Mucosa of descending colon (tissue), 3 donors: ENCODE measurements around the gene SEPTIN14. TPM values are rescaled to one million over a fixed set of nuclear protein-coding genes. Genes with fewer than 3 reads are reported as not detected.
"Not testable (repeated sequence)": the region's sequence is repeated elsewhere in the genome, so short reads cannot be mapped to it uniquely, and the experiment has no call there.

ENCODE experiments used
- ATAC-seq: fragments of 200-7000 bp; cut with Tn5 transposase; one replicate; pipeline ENCODE4 v1.9.1; 2020; ENCODE audit warnings: mild to moderate bottlenecking, moderate library complexity
- DNase-seq, 3 donors: peaks; one replicate each; pipeline ENCODE4 v3.0.0-alpha.2; 2020
- H3K36me3 ChIP-seq: fragments of 200-600 bp; one replicate; pipeline ENCODE4 v1.8.0; 2021; ENCODE audit warnings: low read depth, mild to moderate bottlenecking
- H3K4me1 ChIP-seq: fragments of 200-600 bp; one replicate; pipeline ENCODE4 v1.8.0; 2021; ENCODE audit warnings: low read depth, mild to moderate bottlenecking
- H3K4me3 ChIP-seq: fragments of 200-600 bp; one replicate; pipeline ENCODE4 v1.8.0; 2021; ENCODE audit warnings: mild to moderate bottlenecking
- H3K9me3 ChIP-seq: fragments of 200-600 bp; one replicate; pipeline ENCODE4 v1.8.0; 2021; ENCODE audit warnings: mild to moderate bottlenecking
- intact Hi-C, 2 donors: fragments of 100-400 bp; cut with DNase I in 1 of 2; cut with micrococcal nuclease in 1 of 2; formaldehyde crosslinking; loops; one replicate each; pipeline versions ENCODE4 v1.11.0 to v1.11.1; 2022; cut with DNase I, micrococcal nuclease
- long read RNA-seq, 2 donors: library from polyadenylated mRNA; unstranded; transcript quantifications; one replicate each; pipeline ENCODE4 v2.0.0, GENCODE V29; 2019 to 2021
- total RNA-seq, 3 donors: library from RNA; stranded (reverse); fragmentation: NEBNext Ultra II Directional in 2 of 3; extraction: Animal tissue kit (Norgen Biotek cat#: 25700) in 2 of 3; gene quantifications; one replicate each; pipeline versions ENCODE4 v1.2.1 to v1.2.4, GENCODE V29; 2021 to 2023
- TF ChIP-seq, protein P1 (sequence below): fragments of 200-600 bp; IDR thresholded peaks from one replicate; pipeline ENCODE4 v1.8.0; 2022; ENCODE audit warnings: antibody characterized with exemption, mild to moderate bottlenecking
- donor health status: DM: no; HTN: no; CAD: no; lungs with moderate emphysema.
- donor health status: DM: no; HTN: no; CAD: no.
- donor health status: DM: no; HTN: yes; CAD: no.

Gene SEPTIN14
- not detected for total RNA-seq
- long read RNA-seq, donor 1: 0 reads
- long read RNA-seq, donor 2: 0 reads

GRCh38 chr7:55862652-55863051 lies at the start of gene SEPTIN14:
Gene SEPTIN14, minus strand, starts transcription at chr7:55862752. Its CDS starts 756 bp downstream, at chr7:55861996.
- H3K4me1 ChIP-seq, H3K9me3 ChIP-seq, intact Hi-C loops, ATAC-seq, H3K36me3 ChIP-seq, H3K4me3 ChIP-seq, DNase-seq: not testable (repeated sequence)

DNA sequence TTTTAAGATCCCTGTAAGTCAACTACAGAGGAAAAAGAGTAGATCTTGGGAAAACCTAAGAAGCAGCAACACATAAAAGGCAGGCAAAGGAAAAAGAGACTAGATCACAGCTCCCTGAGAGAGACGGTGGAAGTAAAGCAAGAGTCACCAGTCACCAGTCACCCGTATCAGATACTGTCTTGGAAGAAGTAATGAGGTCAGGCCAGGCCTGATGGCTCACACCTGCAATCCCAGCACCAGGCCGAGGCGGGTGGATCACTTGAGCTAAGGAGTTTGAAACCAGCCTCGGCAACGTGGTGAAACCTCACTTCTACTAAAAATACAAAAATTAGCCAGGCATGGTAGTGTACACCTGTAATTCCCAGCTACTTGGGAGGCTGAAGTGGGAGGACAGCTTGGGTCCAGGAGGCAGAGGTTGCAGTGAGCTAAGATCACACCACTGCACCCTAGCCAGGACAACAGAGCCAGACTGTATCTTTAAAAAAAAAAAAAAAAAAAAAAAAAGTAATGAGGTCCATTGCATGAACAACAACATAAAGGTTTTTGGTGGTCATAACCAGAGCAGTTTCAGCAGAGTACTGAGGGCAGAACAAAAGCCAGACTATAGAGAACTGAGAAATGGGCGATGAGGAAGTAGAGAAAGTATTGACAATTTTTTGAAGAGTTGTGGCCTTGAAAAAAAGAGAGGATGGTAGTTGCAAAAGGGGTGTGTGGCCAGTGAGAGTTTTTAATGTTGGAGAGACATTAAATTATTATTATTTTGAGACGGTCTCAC lies 41.6 kb upstream of the SEPTIN14 start:
- TF ChIP-seq, protein P1, sequence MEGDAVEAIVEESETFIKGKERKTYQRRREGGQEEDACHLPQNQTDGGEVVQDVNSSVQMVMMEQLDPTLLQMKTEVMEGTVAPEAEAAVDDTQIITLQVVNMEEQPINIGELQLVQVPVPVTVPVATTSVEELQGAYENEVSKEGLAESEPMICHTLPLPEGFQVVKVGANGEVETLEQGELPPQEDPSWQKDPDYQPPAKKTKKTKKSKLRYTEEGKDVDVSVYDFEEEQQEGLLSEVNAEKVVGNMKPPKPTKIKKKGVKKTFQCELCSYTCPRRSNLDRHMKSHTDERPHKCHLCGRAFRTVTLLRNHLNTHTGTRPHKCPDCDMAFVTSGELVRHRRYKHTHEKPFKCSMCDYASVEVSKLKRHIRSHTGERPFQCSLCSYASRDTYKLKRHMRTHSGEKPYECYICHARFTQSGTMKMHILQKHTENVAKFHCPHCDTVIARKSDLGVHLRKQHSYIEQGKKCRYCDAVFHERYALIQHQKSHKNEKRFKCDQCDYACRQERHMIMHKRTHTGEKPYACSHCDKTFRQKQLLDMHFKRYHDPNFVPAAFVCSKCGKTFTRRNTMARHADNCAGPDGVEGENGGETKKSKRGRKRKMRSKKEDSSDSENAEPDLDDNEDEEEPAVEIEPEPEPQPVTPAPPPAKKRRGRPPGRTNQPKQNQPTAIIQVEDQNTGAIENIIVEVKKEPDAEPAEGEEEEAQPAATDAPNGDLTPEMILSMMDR: no peak
- DNase-seq: no peak
- intact Hi-C loops: no loop called here

GRCh38 chr7:55901059-55901458 lies 38.5 kb upstream of the SEPTIN14 start:
- H3K36me3 ChIP-seq, DNase-seq, intact Hi-C loops, H3K4me3 ChIP-seq, ATAC-seq, H3K9me3 ChIP-seq, H3K4me1 ChIP-seq: not testable (repeated sequence)

More for the DNA sequence above, 41.6 kb upstream of the SEPTIN14 start:
- Histone ChIP-seq H3K4me3 (no peak overlapping the region), H3K36me3 (no peaks in the 10 kb centered on the region), H3K9me3 (no peaks in the 10 kb centered on the region), H3K4me1 (no peaks in the 10 kb centered on the region)
- ATAC-seq: no peak

- Histone ChIP-seq H3K9me3 (no peaks in the 10 kb centered on the region), H3K4me1 (no peaks in the 10 kb centered on the region), H3K36me3 (no peaks in the 10 kb centered on the region), H3K4me3 (no peak overlapping the region)
- intact Hi-C loops: no loop called here
- TF ChIP-seq, protein P1: no peak
- ATAC-seq (no peak), DNase-seq (no peak)
These were observed 35.7 kb upstream of the SEPTIN14 start for GRCh38 chr7:55898287-55898686.

- no peak for ATAC-seq
These were observed 32.5 kb upstream of the SEPTIN14 start for GRCh38 chr7:55895021-55895420.

GRCh38 chr7:55893940-55894339 lies 31.4 kb upstream of the SEPTIN14 start:
- no peaks in the 10 kb centered on the region for H3K4me1 ChIP-seq
- ATAC-seq: no peak
- intact Hi-C loops: no loop called here
- TF ChIP-seq, protein P1: no peak
- no peaks in the 10 kb centered on the region for H3K9me3 ChIP-seq
- no peak for DNase-seq
- H3K36me3 ChIP-seq: no peaks in the 10 kb centered on the region
- H3K4me3 ChIP-seq: no peak overlapping the region

More at GRCh38 chr7:55895021-55895420, 32.5 kb upstream of the SEPTIN14 start:
- Histone ChIP-seq H3K4me1 (no peaks in the 10 kb centered on the region), H3K4me3 (no peak overlapping the region), H3K9me3 (no peaks in the 10 kb centered on the region), H3K36me3 (no peaks in the 10 kb centered on the region)
- intact Hi-C loops: no loop called here
- DNase-seq: no peak
- TF ChIP-seq, protein P1: no peak

DNA sequence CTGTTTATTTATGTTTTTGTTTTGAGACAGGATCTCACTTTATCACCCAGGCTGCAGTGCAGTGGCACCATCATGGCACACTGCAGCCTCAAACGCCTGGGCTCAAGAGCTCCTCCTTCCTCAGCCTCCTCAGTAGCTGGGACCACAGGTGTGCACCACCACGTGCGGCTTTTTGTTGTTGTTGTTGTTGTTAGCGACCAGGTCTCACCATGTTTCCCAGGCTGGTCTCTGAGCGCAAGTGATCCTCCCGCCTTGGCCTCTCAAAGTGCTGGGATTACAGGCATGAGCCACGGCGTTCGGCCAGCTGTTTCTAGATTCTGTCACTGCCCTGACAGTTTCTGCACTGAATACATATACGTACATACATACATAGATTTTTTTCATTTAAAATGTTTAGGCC lies 25.8 kb upstream of the SEPTIN14 start:
- H3K36me3 ChIP-seq, ATAC-seq, intact Hi-C loops, DNase-seq, H3K9me3 ChIP-seq, H3K4me3 ChIP-seq, H3K4me1 ChIP-seq: not testable (repeated sequence)
